SK-N-SH (cell line): ENCODE measurements around the gene HHIP. TPM values are rescaled to one million over a fixed set of nuclear protein-coding genes. Genes with fewer than 3 reads are reported as not detected.

Experiments
- CTCF ChIA-PET: fragments of 300-600, 350-600 bp; formaldehyde crosslinking; extraction: SDS; loops from one replicate; lab custom pipeline; 2021; lab: Yijun Ruan, JAX
- POLR2A ChIA-PET: fragments of 350-600 bp; sonication (Branson Sonifier 250); formaldehyde crosslinking; extraction: SDS; loops from one replicate; lab custom pipeline; 2020; ENCODE audit warnings: antibody characterized with exemption, inconsistent platforms; lab: Yijun Ruan, JAX
- DNase-seq: peaks from one replicate; pipeline ENCODE4 v3.0.0; 2012
- H2AFZ ChIP-seq: fragments of 200-600 bp; sonication (generic); 2 replicates; pipeline ENCODE4 v1.8.1; 2016; ENCODE audit warnings: antibody characterized with exemption, mild to moderate bottlenecking, low read depth
- H3F3A ChIP-seq: fragments of 200-600 bp; sonication (generic); replicated peaks from 2 replicates; pipeline ENCODE3; 2016; ENCODE audit warnings: antibody characterized with exemption, mild to moderate bottlenecking; ENCODE audit not compliant: insufficient read depth
- H3K27ac ChIP-seq, 2 experiments: fragments of 200-500 bp in 1 of 2; fragments of 200-600 bp in 1 of 2; sonication (Bioruptor generic) in 1 of 2; sonication (generic), shearing (Covaris generic) in 1 of 2; 2 replicates each; pipeline versions ENCODE4 v1.5.1 to v1.6.1; 2014 to 2016; ENCODE audit warnings: low read depth in 2 of 2, inconsistent platforms in 1 of 2, low read length in 1 of 2, mild to moderate bottlenecking in 1 of 2, mixed read lengths in 1 of 2
- H3K27me3 ChIP-seq: fragments of 200-600 bp; sonication (generic), shearing (Covaris generic); 2 replicates; pipeline ENCODE4 v1.6.1; 2016; ENCODE audit warnings: mixed run types; ENCODE audit not compliant: insufficient read depth
- H3K36me3 ChIP-seq, 2 experiments: fragments of 200-500 bp in 1 of 2; fragments of 200-600 bp in 1 of 2; sonication (Bioruptor generic) in 1 of 2; sonication (generic) in 1 of 2; replicated peaks in 1 of 2; 2 replicates each; pipeline versions ENCODE3 to v1.5.1; 2014 to 2016; ENCODE audit warnings: low read length in 1 of 2, mild to moderate bottlenecking in 1 of 2; ENCODE audit not compliant: insufficient read depth in 2 of 2, control insufficient read depth in 1 of 2
- H3K4me1 ChIP-seq, 2 experiments: fragments of 200-500 bp in 1 of 2; fragments of 200-600 bp in 1 of 2; sonication (Bioruptor generic) in 1 of 2; sonication (generic), shearing (Covaris generic) in 1 of 2; 2 replicates each; pipeline versions ENCODE4 v1.5.1 to v1.6.1; 2014 to 2016; ENCODE audit warnings: low read depth in 1 of 2, low read length in 1 of 2, mixed run types in 1 of 2; ENCODE audit not compliant: insufficient read depth in 2 of 2, control insufficient read depth in 1 of 2
- H3K4me2 ChIP-seq: fragments of 200-600 bp; sonication (generic), shearing (Covaris generic); 2 replicates; pipeline ENCODE4 v1.6.1; 2017; ENCODE audit warnings: mixed run types
- H3K4me3 ChIP-seq, 2 experiments: fragments of 200-500 bp in 1 of 2; fragments of 200-600 bp in 1 of 2; sonication (Bioruptor generic) in 1 of 2; sonication (generic), shearing (Covaris generic) in 1 of 2; 2 replicates each; pipeline versions ENCODE4 v1.5.1 to v1.8.1; 2014 to 2016; ENCODE audit warnings: low read depth in 2 of 2, inconsistent platforms in 1 of 2, low read length in 1 of 2, mild to moderate bottlenecking in 1 of 2, mixed read lengths in 1 of 2, moderate library complexity in 1 of 2
- H3K79me2 ChIP-seq: fragments of 200-600 bp; sonication (generic); 2 replicates; pipeline ENCODE4 v1.8.1; 2017; ENCODE audit warnings: mild to moderate bottlenecking; ENCODE audit not compliant: insufficient read depth
- H3K9ac ChIP-seq: fragments of 200-600 bp; sonication (generic); 2 replicates; pipeline ENCODE4 v1.6.1; 2017; ENCODE audit warnings: mixed run types
- H3K9me2 ChIP-seq: fragments of 200-600 bp; sonication (generic); 2 replicates; pipeline ENCODE4 v1.6.1; 2017; ENCODE audit warnings: mixed run types
- H3K9me3 ChIP-seq: fragments of 200-600 bp; sonication (generic); 2 replicates; pipeline ENCODE4 v1.6.1; 2017; ENCODE audit warnings: mixed run types, mild to moderate bottlenecking, moderate library complexity
- H4K20me1 ChIP-seq: fragments of 200-600 bp; sonication (generic); 2 replicates; pipeline ENCODE4 v1.6.1; 2017; ENCODE audit warnings: mild to moderate bottlenecking, mixed run types; ENCODE audit not compliant: insufficient read depth
- CHD2 ChIP-seq: fragments of 150-350 bp; IDR thresholded peaks from 2 replicates; pipeline ENCODE4 v1.6.1; 2018; ENCODE audit warnings: low read length; ENCODE audit not compliant: partially characterized antibody
- CTCF ChIP-seq: fragments of 200-600 bp; sonication (generic); IDR thresholded peaks from 2 replicates; pipeline ENCODE4 v1.6.1; 2017; ENCODE audit warnings: antibody characterized with exemption, mild to moderate bottlenecking, moderate library complexity
- ELF1 ChIP-seq: IDR thresholded peaks from 2 replicates; pipeline ENCODE4 v1.4.0; 2012
- FOSL2 ChIP-seq: IDR thresholded peaks from 2 replicates; pipeline ENCODE4 v1.4.0; 2012; ENCODE audit warnings: low read depth, mild to moderate bottlenecking, moderate library complexity, borderline replicate concordance
- FOXM1 ChIP-seq: IDR thresholded peaks from 2 replicates; pipeline ENCODE4 v1.4.0; 2012; ENCODE audit warnings: low read depth, mild to moderate bottlenecking
- GABPA ChIP-seq: IDR thresholded peaks from 2 replicates; pipeline ENCODE4 v1.4.0; 2012; ENCODE audit warnings: low read depth, mild to moderate bottlenecking
- GATA2 ChIP-seq: sonication (generic); formaldehyde crosslinking; IDR thresholded peaks from 2 replicates; pipeline ENCODE4 v1.5.0; 2020; ENCODE audit warnings: mild to moderate bottlenecking, missing genetic modification reagents
- MEF2A ChIP-seq: IDR thresholded peaks from 2 replicates; pipeline ENCODE4 v1.4.0; 2012; ENCODE audit warnings: low read depth, borderline replicate concordance
- MXI1 ChIP-seq: IDR thresholded peaks from 2 replicates; pipeline ENCODE4 v1.6.1; 2012; ENCODE audit warnings: mild to moderate bottlenecking, low read depth, low read length, improper control_type of control experiment
- NFIC ChIP-seq: IDR thresholded peaks from 2 replicates; pipeline ENCODE4 v1.4.0; 2012; ENCODE audit warnings: borderline replicate concordance
- PBX3 ChIP-seq: IDR thresholded peaks from 2 replicates; pipeline ENCODE4; 2012
- POLR2AphosphoS5 ChIP-seq: IDR thresholded peaks from 2 replicates; pipeline ENCODE4 v1.6.1; 2012; ENCODE audit warnings: low read depth, low read length
- RCOR1 ChIP-seq: fragments of 150-350 bp; IDR thresholded peaks from 2 replicates; pipeline ENCODE4 v1.6.1; 2017; ENCODE audit warnings: antibody characterized with exemption, low read length
- RFX5 ChIP-seq: IDR thresholded peaks from 2 replicates; pipeline ENCODE4 v1.6.1; 2012; ENCODE audit warnings: mild to moderate bottlenecking, improper control_type of control experiment, low read length
- RXRA ChIP-seq: IDR thresholded peaks from 2 replicates; pipeline ENCODE4 v1.4.0; 2012; ENCODE audit warnings: low read depth, mild to moderate bottlenecking, borderline replicate concordance
- SIN3A ChIP-seq: IDR thresholded peaks from 2 replicates; pipeline ENCODE4 v1.6.1; 2012; ENCODE audit warnings: low read depth, mild to moderate bottlenecking, low read length, moderate library complexity, borderline replicate concordance
- TAF1 ChIP-seq: IDR thresholded peaks from 2 replicates; pipeline ENCODE4 v1.6.1; 2012; ENCODE audit warnings: low read depth, mild to moderate bottlenecking, low read length, moderate library complexity, borderline replicate concordance
- TEAD4 ChIP-seq: IDR thresholded peaks from 2 replicates; pipeline ENCODE4 v1.4.0; 2012; ENCODE audit warnings: mild to moderate bottlenecking, borderline replicate concordance; ENCODE audit not compliant: insufficient read depth
- USF1 ChIP-seq: IDR thresholded peaks from 2 replicates; pipeline ENCODE4 v1.4.0; 2012; ENCODE audit warnings: low read depth, borderline replicate concordance
- WGBS: methylation state at CpG from one replicate; pipeline ENCODE4 v1.1.6; 2017; ENCODE audit warnings: low lambda C conversion rate; 5-methylcytosine and 5-hydroxymethylcytosine counted together
- polyA plus RNA-seq, 3 experiments: library from polyadenylated mRNA; depleted of rRNA; stranded (reverse); fragments of >200 nt; gene quantifications; 2 replicates each; pipeline ENCODE4 v1.2.3, GENCODE V29; 2012

Gene HHIP
- polyA plus RNA-seq, 1 of the 3 experiments (the other 2 are of a cell fraction), result 3.5 TPM

- 0% methylated on average over 2 of the region's 2 CpGs for WGBS
- Histone ChIP-seq H3K9me2 (no peaks in the 10 kb centered on the region), H3K9ac (no peak overlapping the region), H3K36me3 (no peaks in the 10 kb centered on the region), H3K27me3 (no peaks in the 10 kb centered on the region), H3F3A (no peaks in the 10 kb centered on the region), H4K20me1 (no peaks in the 10 kb centered on the region), H3K4me1 (no peaks in the 10 kb centered on the region), H3K79me2 (no peaks in the 10 kb centered on the region), H3K4me2 (no peak overlapping the region), H3K9me3 (no peaks in the 10 kb centered on the region), H3K4me3 (no peak overlapping the region), H3K27ac (no peak overlapping the region), H2AFZ (no peak overlapping the region)
- DNase-seq, result no peak
- POLR2A ChIA-PET, result no interaction called here
- CTCF ChIA-PET, result no interaction called here
- TF ChIP-seq NFIC, result no peak
- no peak for TF ChIP-seq FOSL2
- TF ChIP-seq GATA2 (CRISPR knock-in tag), result no peak
- no peak for TF ChIP-seq SIN3A
- no peak for TF ChIP-seq TEAD4
- no peak for TF ChIP-seq MEF2A
- no peak for TF ChIP-seq CTCF
- TF ChIP-seq RXRA, result no peak
- no peak for TF ChIP-seq FOXM1
- TF ChIP-seq ELF1, result no peak
- TF ChIP-seq PBX3, result no peak
- TF ChIP-seq CHD2, result no peak
- no peak for TF ChIP-seq POLR2AphosphoS5
- no peak for TF ChIP-seq TAF1
- TF ChIP-seq USF1, result no peak
These were observed 18.3 kb upstream of the HHIP start for GRCh38 chr4:144627663-144628076.

- TF ChIP-seq RFX5 (no peak), TEAD4 (no peak), FOXM1 (no peak), CTCF (no peak), POLR2AphosphoS5 (no peak), MXI1 (no peak), RCOR1 (no peak), GABPA (no peak)
- H3K9me3 ChIP-seq, result no peaks in the 10 kb centered on the region
- ChIA-PET POLR2A (no interaction called here), CTCF (interaction anchor here (1.1 kb wide), 1 partner anchor 10 kb away, joined by 4 read pairs; no protein-coding TSS in a partner anchor)
- no peak overlapping the region for H3K9ac ChIP-seq
- no peak for DNase-seq
- H3K36me3 ChIP-seq, result no peaks in the 10 kb centered on the region
- H3K79me2 ChIP-seq, result no peaks in the 10 kb centered on the region
- H3K27ac ChIP-seq, result no peak overlapping the region
- H2AFZ ChIP-seq, result no peak overlapping the region
- H3F3A ChIP-seq, result no peaks in the 10 kb centered on the region
- no peaks in the 10 kb centered on the region for H3K27me3 ChIP-seq
- 20% methylated on average over 6 of the region's 6 CpGs for WGBS
- peaks cover 2% of the 10 kb centered on the region; the same call in 1 of the 2 replicates for H3K9me2 ChIP-seq
- H3K4me2 ChIP-seq, result no peak overlapping the region
- no peaks in the 10 kb centered on the region for H4K20me1 ChIP-seq
- H3K4me3 ChIP-seq, result no peak overlapping the region
- no peaks in the 10 kb centered on the region for H3K4me1 ChIP-seq
These were observed 12.7 kb upstream of the HHIP start for GRCh38 chr4:144633215-144633614.
